GM06990 (cell line): ENCODE data around the gene MEIOSIN.

Experiments
- DNase-seq: peaks from one replicate; pipeline ENCODE4 v3.0.0-alpha.2; 2011; ENCODE audit not compliant: insufficient read length; ENCODE audit errors: extremely low read depth
- H3K27me3 ChIP-seq: replicated peaks from 2 replicates; pipeline ENCODE4 v1.6.0; 2011; ENCODE audit warnings: low read length; ENCODE audit not compliant: control insufficient read depth, insufficient read depth
- H3K36me3 ChIP-seq: 2 replicates; pipeline ENCODE4 v1.5.1; 2011; ENCODE audit warnings: low read length; ENCODE audit not compliant: control insufficient read depth, insufficient read depth
- H3K4me3 ChIP-seq: replicated peaks from 2 replicates; pipeline ENCODE4 v1.5.1; 2011; ENCODE audit warnings: low read depth, mild to moderate bottlenecking, control low read depth, low read length
- TF ChIP-seq, protein P1 (sequence below): IDR thresholded peaks from 2 replicates; pipeline ENCODE4 v1.5.1; 2011; ENCODE audit warnings: low read length, control low read depth, mild to moderate bottlenecking, inconsistent platforms; ENCODE audit not compliant: insufficient read depth, poor library complexity, severe bottlenecking

Gene MEIOSIN

GRCh38 chr19:45693106-45693788 is 40.0 kb upstream of the MEIOSIN start:
- Histone ChIP-seq H3K4me3 (peak overlapping the region; percentile 75), H3K36me3 (peaks cover 14% of the 10 kb centered on the region), H3K27me3 (no peaks in the 10 kb centered on the region)
- peak; percentile 66 for DNase-seq
- TF ChIP-seq, protein P1, sequence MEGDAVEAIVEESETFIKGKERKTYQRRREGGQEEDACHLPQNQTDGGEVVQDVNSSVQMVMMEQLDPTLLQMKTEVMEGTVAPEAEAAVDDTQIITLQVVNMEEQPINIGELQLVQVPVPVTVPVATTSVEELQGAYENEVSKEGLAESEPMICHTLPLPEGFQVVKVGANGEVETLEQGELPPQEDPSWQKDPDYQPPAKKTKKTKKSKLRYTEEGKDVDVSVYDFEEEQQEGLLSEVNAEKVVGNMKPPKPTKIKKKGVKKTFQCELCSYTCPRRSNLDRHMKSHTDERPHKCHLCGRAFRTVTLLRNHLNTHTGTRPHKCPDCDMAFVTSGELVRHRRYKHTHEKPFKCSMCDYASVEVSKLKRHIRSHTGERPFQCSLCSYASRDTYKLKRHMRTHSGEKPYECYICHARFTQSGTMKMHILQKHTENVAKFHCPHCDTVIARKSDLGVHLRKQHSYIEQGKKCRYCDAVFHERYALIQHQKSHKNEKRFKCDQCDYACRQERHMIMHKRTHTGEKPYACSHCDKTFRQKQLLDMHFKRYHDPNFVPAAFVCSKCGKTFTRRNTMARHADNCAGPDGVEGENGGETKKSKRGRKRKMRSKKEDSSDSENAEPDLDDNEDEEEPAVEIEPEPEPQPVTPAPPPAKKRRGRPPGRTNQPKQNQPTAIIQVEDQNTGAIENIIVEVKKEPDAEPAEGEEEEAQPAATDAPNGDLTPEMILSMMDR: peak; percentile 99

- H3K27me3 ChIP-seq: no peaks in the 10 kb centered on the region
- peaks cover 23% of the 10 kb centered on the region for H3K36me3 ChIP-seq
- no peak for DNase-seq
- no peak overlapping the region for H3K4me3 ChIP-seq
- TF ChIP-seq, protein P1: no peak
Measured at GRCh38 chr19:45701676-45702075, 31.6 kb upstream of the MEIOSIN start.

DNA sequence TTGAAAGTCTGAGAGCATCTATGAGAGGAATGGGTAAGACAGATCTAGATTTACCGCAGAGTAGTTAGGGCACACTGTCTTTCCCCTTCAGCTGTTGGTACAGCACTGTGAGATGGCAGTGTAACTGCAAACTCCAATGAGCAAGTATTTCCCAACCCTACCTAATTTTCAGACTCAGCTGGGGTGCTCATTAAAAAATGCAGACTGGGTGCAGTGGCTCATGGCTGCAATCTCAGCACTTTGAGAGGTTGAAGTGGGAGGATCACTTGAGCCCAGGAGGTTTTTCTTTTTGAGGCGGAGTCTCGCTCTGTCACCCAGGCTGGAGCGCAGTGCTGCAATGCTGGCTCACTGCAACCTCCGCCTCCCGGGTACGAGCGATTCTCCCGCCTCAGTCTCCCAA is 28.1 kb upstream of the MEIOSIN start:
- H3K36me3 ChIP-seq: peaks cover 22% of the 10 kb centered on the region
- H3K27me3 ChIP-seq: no peaks in the 10 kb centered on the region
- H3K4me3 ChIP-seq: no peak overlapping the region
- no peak for DNase-seq
- TF ChIP-seq, protein P1: no peak

GRCh38 chr19:45705710-45706415 is 27.4 kb upstream of the MEIOSIN start:
- TF ChIP-seq, protein P1: no peak
- no peak for DNase-seq
- H3K36me3 ChIP-seq: peaks cover 25% of the 10 kb centered on the region
- H3K27me3 ChIP-seq: no peaks in the 10 kb centered on the region
- no peak overlapping the region for H3K4me3 ChIP-seq

DNA sequence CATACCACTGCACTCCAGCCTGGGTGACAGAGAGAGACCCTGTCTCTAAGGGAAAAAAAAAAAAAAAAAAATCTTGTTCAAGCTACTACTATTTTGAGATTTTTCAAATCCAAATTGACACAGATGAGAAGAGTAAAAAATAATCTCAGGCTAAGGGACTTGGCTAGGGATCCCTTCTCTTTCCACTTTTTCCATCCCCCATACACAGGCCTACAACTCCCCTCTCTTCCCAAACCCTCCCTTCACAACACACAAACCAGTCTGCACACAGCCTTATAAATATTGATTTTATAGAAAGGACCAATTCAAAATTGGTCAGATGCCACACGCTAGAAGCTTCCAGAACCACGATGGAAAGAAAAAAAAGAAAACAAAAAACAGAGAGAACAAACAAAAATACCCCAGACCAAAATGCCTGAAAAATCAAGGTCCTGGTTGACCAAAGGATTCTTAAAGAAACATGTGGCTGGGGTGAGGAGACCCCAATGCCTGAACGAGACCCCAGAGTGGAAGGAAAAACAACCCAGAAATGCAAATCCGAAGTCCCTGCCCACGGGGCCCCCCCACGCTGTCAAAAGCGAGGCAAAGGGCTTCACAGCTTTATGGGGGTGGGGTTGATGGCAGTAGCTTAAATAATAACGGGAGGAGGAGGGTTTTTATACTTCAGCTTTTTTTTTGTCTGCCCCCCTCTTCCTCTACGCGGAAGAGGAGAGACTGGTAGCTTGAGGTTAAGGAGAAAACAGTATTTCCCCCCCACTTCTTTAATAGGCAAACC is 22.7 kb upstream of the MEIOSIN start:
- TF ChIP-seq, protein P1: no peak
- H3K27me3 ChIP-seq: no peaks in the 10 kb centered on the region
- no peak for DNase-seq
- no peak overlapping the region for H3K4me3 ChIP-seq
- H3K36me3 ChIP-seq: peaks cover 25% of the 10 kb centered on the region
